HCT116 (cell line): ENCODE measurements around the gene GATAD2A. TPM values are rescaled to one million over a fixed set of nuclear protein-coding genes. Genes with fewer than 3 reads are reported as not detected.

Experiments used
- ATAC-seq: fragments of 200-7000 bp; cut with Tn5 transposase; 2 replicates; pipeline ENCODE4 v1.9.1; 2020; ENCODE audit warnings: mild to moderate bottlenecking, moderate library complexity
- BruUV-seq: library from RNA; stranded (reverse); fragments of 400-500 nt; replicated peaks from 2 replicates; lab custom pipeline; 2021; lab: Mats Ljungman, UMichigan
- CTCF ChIA-PET: fragments of 300-600 bp; sonication (Branson Sonifier 250); formaldehyde crosslinking; loops from one replicate; lab custom pipeline; 2021; ENCODE audit warnings: antibody characterized with exemption; lab: Charles Lee
- POLR2A ChIA-PET: fragments of 300-600, 350-600 bp; sonication (Branson Sonifier 250); formaldehyde crosslinking; loops from one replicate; lab custom pipeline; 2021; ENCODE audit warnings: antibody characterized with exemption; lab: Charles Lee
- RAD21 ChIA-PET, 2 experiments: fragments of 300-600 bp; sonication (Branson Sonifier 250); formaldehyde crosslinking; loops; one replicate each; lab custom pipeline; 2023; ENCODE audit warnings: low total read pairs in 2 of 2; ENCODE audit not compliant: uncharacterized antibody in 2 of 2, unreplicated experiment in 2 of 2, low non-redundant PET in 1 of 2; lab: Charles Lee
- DNase-seq: peaks from one replicate; pipeline ENCODE4 v3.0.0-alpha.2; 2010; ENCODE audit warnings: low read depth, low spot score
- H2AFZ ChIP-seq: fragments of 200-600 bp; shearing (Covaris generic), sonication (generic); 2 replicates; pipeline ENCODE4 v1.6.1; 2017; ENCODE audit warnings: low read depth, mixed run types, mixed read lengths, antibody characterized with exemption, low read length; ENCODE audit not compliant: poor library complexity, severe bottlenecking
- H3K27ac ChIP-seq: 2 replicates; pipeline ENCODE4 v1.5.1; 2012; ENCODE audit warnings: low read depth, low read length
- H3K27me3 ChIP-seq: fragments of 200-600 bp; sonication (generic); 2 replicates; pipeline ENCODE4 v1.6.1; 2016; ENCODE audit warnings: mixed run types, low read length, mixed read lengths; ENCODE audit not compliant: insufficient read depth
- H3K36me3 ChIP-seq, 2 experiments: fragments of 200-500 bp in 1 of 2; fragments of 200-600 bp in 1 of 2; sonication (Bioruptor generic) in 1 of 2; sonication (generic) in 1 of 2; 2 replicates each; pipeline versions ENCODE4 v1.5.1 to v1.6.1; 2014 to 2016; ENCODE audit warnings: low read length in 2 of 2, inconsistent platforms in 1 of 2, mixed read lengths in 1 of 2, mixed run types in 1 of 2; ENCODE audit not compliant: insufficient read depth in 2 of 2, control insufficient read depth in 1 of 2
- H3K4me1 ChIP-seq, 2 experiments: fragments of 200-600 bp in 1 of 2; sonication (generic) in 1 of 2; 2 replicates each; pipeline versions ENCODE4 v1.5.1 to v1.6.1; 2012 to 2017; ENCODE audit warnings: low read length in 2 of 2, inconsistent platforms in 1 of 2, mild to moderate bottlenecking in 1 of 2, mixed read lengths in 1 of 2, mixed run types in 1 of 2, moderate library complexity in 1 of 2; ENCODE audit not compliant: insufficient read depth in 2 of 2, control insufficient read depth in 1 of 2
- H3K4me2 ChIP-seq: fragments of 200-600 bp; sonication (generic); 2 replicates; pipeline ENCODE4 v1.6.1; 2017; ENCODE audit warnings: mixed run types, low read length, mixed read lengths
- H3K4me3 ChIP-seq, 2 experiments: fragments of 200-600 bp in 1 of 2; sonication (generic) in 1 of 2; replicated peaks in 1 of 2; 2 replicates each; pipeline ENCODE4 v1.5.1; 2011 to 2016; ENCODE audit warnings: low read length in 2 of 2, control low read depth in 1 of 2, low read depth in 1 of 2, mild to moderate bottlenecking in 1 of 2, mixed read lengths in 1 of 2, mixed run types in 1 of 2
- H3K79me2 ChIP-seq: fragments of 200-600 bp; sonication (generic); 2 replicates; pipeline ENCODE4 v1.6.1; 2017; ENCODE audit warnings: mild to moderate bottlenecking, mixed run types, low read length, moderate library complexity, mixed read lengths; ENCODE audit not compliant: insufficient read depth
- H3K9ac ChIP-seq: fragments of 200-600 bp; sonication (generic); 2 replicates; pipeline ENCODE4 v1.6.1; 2016; ENCODE audit warnings: low read length, mixed read lengths
- H3K9me2 ChIP-seq: fragments of 200-600 bp; sonication (generic), shearing (Covaris generic); 2 replicates; pipeline ENCODE4 v1.6.1; 2017; ENCODE audit warnings: mixed run types, mild to moderate bottlenecking, moderate library complexity; ENCODE audit not compliant: insufficient read depth
- H3K9me3 ChIP-seq, 2 experiments: fragments of 200-500 bp in 1 of 2; fragments of 200-600 bp in 1 of 2; sonication (Bioruptor generic) in 1 of 2; sonication (generic) in 1 of 2; 2 replicates each; pipeline ENCODE4 v1.6.1; 2014 to 2017; ENCODE audit warnings: low read length in 2 of 2, mixed read lengths in 2 of 2, inconsistent platforms in 1 of 2, low read depth in 1 of 2, mild to moderate bottlenecking in 1 of 2, mixed run types in 1 of 2, moderate library complexity in 1 of 2; ENCODE audit not compliant: control insufficient read depth in 1 of 2, insufficient read depth in 1 of 2
- H4K20me1 ChIP-seq: fragments of 200-600 bp; sonication (generic), shearing (Covaris generic); 2 replicates; pipeline ENCODE4 v1.6.1; 2017; ENCODE audit warnings: mixed run types, mild to moderate bottlenecking, moderate library complexity; ENCODE audit not compliant: insufficient read depth
- ATF3 ChIP-seq: IDR thresholded peaks from 2 replicates; pipeline ENCODE4 v1.6.1; 2012
- CEBPB ChIP-seq: IDR thresholded peaks from 2 replicates; pipeline ENCODE4 v1.6.1; 2012; ENCODE audit warnings: low read depth
- EZH2phosphoT487 ChIP-seq: fragments of 200-600 bp; IDR thresholded peaks from 2 replicates; pipeline ENCODE4 v1.6.1; 2018; ENCODE audit warnings: antibody characterized with exemption, borderline replicate concordance
- FOSL1 ChIP-seq: IDR thresholded peaks from 2 replicates; pipeline ENCODE4 v1.6.1; 2012; ENCODE audit warnings: low read depth
- POLR2AphosphoS5 ChIP-seq: IDR thresholded peaks from 2 replicates; pipeline ENCODE4 v1.6.1; 2011; ENCODE audit warnings: mild to moderate bottlenecking, low read depth, low read length, moderate library complexity
- RAD21 ChIP-seq: IDR thresholded peaks from 2 replicates; pipeline ENCODE4 v1.6.1; 2012; ENCODE audit warnings: low read depth, mild to moderate bottlenecking
- REST ChIP-seq: IDR thresholded peaks from 2 replicates; pipeline ENCODE4 v1.6.1; 2012; ENCODE audit warnings: low read depth
- TCF7L2 ChIP-seq: IDR thresholded peaks from 2 replicates; pipeline ENCODE4 v1.7.0; 2011; ENCODE audit warnings: borderline replicate concordance, inconsistent platforms; ENCODE audit not compliant: insufficient read depth, insufficient read length; ENCODE audit errors: extremely low read depth
- YY1 ChIP-seq: IDR thresholded peaks from 2 replicates; pipeline ENCODE4 v1.6.1; 2011; ENCODE audit warnings: low read length, low read depth, moderate library complexity, mild to moderate bottlenecking; ENCODE audit not compliant: insufficient replicate concordance; ENCODE audit errors: extremely low read depth
- intact Hi-C: fragments of 100-400 bp; cut with micrococcal nuclease; formaldehyde crosslinking; loops from 2 replicates; pipeline ENCODE4 v1.10.0; 2022
- total RNA-seq: library from RNA; stranded (reverse); gene quantifications from one replicate; pipeline ENCODE4 v1.2.1, GENCODE V29; 2021; ENCODE audit not compliant: unreplicated experiment
- TF ChIP-seq, protein P1 (sequence below): IDR thresholded peaks from 2 replicates; pipeline ENCODE4 v1.6.1; 2011; ENCODE audit warnings: mild to moderate bottlenecking, low read length, moderate library complexity; ENCODE audit not compliant: insufficient replicate concordance; ENCODE audit errors: extremely low read depth
- TF ChIP-seq, protein P2 (sequence below), 3 experiments: fragments of 200-600 bp in 1 of 3; sonication (generic) in 1 of 3; IDR thresholded peaks in 2 of 3; conservative IDR thresholded peaks in 1 of 3; 2 replicates each; pipeline ENCODE4 v1.5.1; 2012 to 2017; ENCODE audit warnings: low read depth in 2 of 3, low read length in 2 of 3, antibody characterized with exemption in 1 of 3, borderline replicate concordance in 1 of 3, control low read depth in 1 of 3, mild to moderate bottlenecking in 1 of 3, mixed read lengths in 1 of 3, mixed run types in 1 of 3, moderate library complexity in 1 of 3; ENCODE audit not compliant: insufficient read depth in 1 of 3

Gene GATAD2A
- total RNA-seq, 1 experiment from 2014 or later, result 130 TPM

- TF ChIP-seq, protein P1, sequence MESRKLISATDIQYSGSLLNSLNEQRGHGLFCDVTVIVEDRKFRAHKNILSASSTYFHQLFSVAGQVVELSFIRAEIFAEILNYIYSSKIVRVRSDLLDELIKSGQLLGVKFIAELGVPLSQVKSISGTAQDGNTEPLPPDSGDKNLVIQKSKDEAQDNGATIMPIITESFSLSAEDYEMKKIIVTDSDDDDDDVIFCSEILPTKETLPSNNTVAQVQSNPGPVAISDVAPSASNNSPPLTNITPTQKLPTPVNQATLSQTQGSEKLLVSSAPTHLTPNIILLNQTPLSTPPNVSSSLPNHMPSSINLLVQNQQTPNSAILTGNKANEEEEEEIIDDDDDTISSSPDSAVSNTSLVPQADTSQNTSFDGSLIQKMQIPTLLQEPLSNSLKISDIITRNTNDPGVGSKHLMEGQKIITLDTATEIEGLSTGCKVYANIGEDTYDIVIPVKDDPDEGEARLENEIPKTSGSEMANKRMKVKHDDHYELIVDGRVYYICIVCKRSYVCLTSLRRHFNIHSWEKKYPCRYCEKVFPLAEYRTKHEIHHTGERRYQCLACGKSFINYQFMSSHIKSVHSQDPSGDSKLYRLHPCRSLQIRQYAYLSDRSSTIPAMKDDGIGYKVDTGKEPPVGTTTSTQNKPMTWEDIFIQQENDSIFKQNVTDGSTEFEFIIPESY, result no peak
- TF ChIP-seq POLR2AphosphoS5, result no peak
- no peak for TF ChIP-seq REST
- TF ChIP-seq RAD21, result no peak
- no peak for TF ChIP-seq YY1
- TF ChIP-seq ATF3, result no peak
- no peak for TF ChIP-seq CEBPB
- TF ChIP-seq FOSL1, result no peak
- TF ChIP-seq, protein P2, sequence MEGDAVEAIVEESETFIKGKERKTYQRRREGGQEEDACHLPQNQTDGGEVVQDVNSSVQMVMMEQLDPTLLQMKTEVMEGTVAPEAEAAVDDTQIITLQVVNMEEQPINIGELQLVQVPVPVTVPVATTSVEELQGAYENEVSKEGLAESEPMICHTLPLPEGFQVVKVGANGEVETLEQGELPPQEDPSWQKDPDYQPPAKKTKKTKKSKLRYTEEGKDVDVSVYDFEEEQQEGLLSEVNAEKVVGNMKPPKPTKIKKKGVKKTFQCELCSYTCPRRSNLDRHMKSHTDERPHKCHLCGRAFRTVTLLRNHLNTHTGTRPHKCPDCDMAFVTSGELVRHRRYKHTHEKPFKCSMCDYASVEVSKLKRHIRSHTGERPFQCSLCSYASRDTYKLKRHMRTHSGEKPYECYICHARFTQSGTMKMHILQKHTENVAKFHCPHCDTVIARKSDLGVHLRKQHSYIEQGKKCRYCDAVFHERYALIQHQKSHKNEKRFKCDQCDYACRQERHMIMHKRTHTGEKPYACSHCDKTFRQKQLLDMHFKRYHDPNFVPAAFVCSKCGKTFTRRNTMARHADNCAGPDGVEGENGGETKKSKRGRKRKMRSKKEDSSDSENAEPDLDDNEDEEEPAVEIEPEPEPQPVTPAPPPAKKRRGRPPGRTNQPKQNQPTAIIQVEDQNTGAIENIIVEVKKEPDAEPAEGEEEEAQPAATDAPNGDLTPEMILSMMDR (IDR thresholded peaks at IDR 0.05 in 2 of 3, conservative IDR thresholded peaks at IDR 0.05 in 1 of 3; ENCODE audit: borderline replicate concordance in 1 of 3, insufficient read depth in 1 of 3, low read depth in 2 of 3, low read length in 2 of 3), result no peak
- TF ChIP-seq TCF7L2, result no peak
- TF ChIP-seq EZH2phosphoT487, result no peak
- TF ChIP-seq, all 23 proteins: peak for 0
- no peak overlapping the region for H3K4me2 ChIP-seq
- H2AFZ ChIP-seq, result no peak overlapping the region
- H3K9ac ChIP-seq, result no peak overlapping the region
- no peaks in the 10 kb centered on the region for H3K9me3 ChIP-seq
- no peak overlapping the region for H3K4me3 ChIP-seq
- no peaks in the 10 kb centered on the region for H3K9me2 ChIP-seq
- no TSS peak for BruUV-seq
- H4K20me1 ChIP-seq, result peaks cover 10% of the 10 kb centered on the region; the same call in 1 of the 2 replicates
- RAD21 ChIA-PET, result no interaction called here
- 0 out of 4 replicates have a peak, but pooled peaks cover 0 to 1% of the 10 kb centered on the region in 2 experiments for H3K36me3 ChIP-seq
- H3K79me2 ChIP-seq, result peaks cover 97% of the 10 kb centered on the region
- CTCF ChIA-PET, result no interaction called here
- POLR2A ChIA-PET, result no interaction called here
- ATAC-seq, result no peak
- H3K27me3 ChIP-seq, result no peaks in the 10 kb centered on the region
- DNase-seq, result no peak
- intact Hi-C loops, result no loop called here
- no peak overlapping the region for H3K27ac ChIP-seq
- H3K4me1 ChIP-seq, result no peaks in the 10 kb centered on the region
Observed at GRCh38 chr19:19418555-19419260, 13.2 kb downstream of the GATAD2A start.
